T-helper 9 cell (primary cell): Measurements from ENCODE around the gene HOXD10.

ENCODE experiments used
- DNase-seq: peaks from one replicate; pipeline ENCODE4 v3.0.0-alpha.2; 2020

The HOXD10 gene

GRCh38 chr2:176082824-176083751 lies 33.5 kb upstream of the HOXD10 start:
- DNase-seq = no peak

GRCh38 chr2:176083796-176084261 lies 32.7 kb upstream of the HOXD10 start, which contains the start of gene EVX2:
Gene EVX2 (minus strand): TSS chr2:176083962. CDS start chr2:176083776, 186 bp downstream.
- DNase-seq = no peak

- no peak for DNase-seq
Observed at GRCh38 chr2:176084611-176085119, 31.9 kb upstream of the HOXD10 start.

GRCh38 chr2:176085120-176085788 lies 31.3 kb upstream of the HOXD10 start:
- DNase-seq = no peak

- no peak for DNase-seq
Observed at GRCh38 chr2:176085861-176086771, 30.5 kb upstream of the HOXD10 start.

- DNase-seq = no peak
Observed at GRCh38 chr2:176087330-176088047, 29.1 kb upstream of the HOXD10 start.

GRCh38 chr2:176088048-176088936 lies 28.3 kb upstream of the HOXD10 start:
- no peak for DNase-seq

- no peak for DNase-seq
Observed at GRCh38 chr2:176088937-176089842, 27.4 kb upstream of the HOXD10 start.

GRCh38 chr2:176089843-176090395 lies 26.7 kb upstream of the HOXD10 start:
- DNase-seq = no peak

GRCh38 chr2:176090862-176091261 lies 25.7 kb upstream of the HOXD10 start:
- DNase-seq = no peak

- no peak for DNase-seq
Observed at GRCh38 chr2:176091329-176092258, 25.0 kb upstream of the HOXD10 start.

GRCh38 chr2:176092270-176093144 lies 24.1 kb upstream of the HOXD10 start, which contains the start of gene HOXD13:
Gene HOXD13 (plus strand): TSS chr2:176092721. CDS start chr2:176092891, 170 bp downstream.
- no peak for DNase-seq

GRCh38 chr2:176093145-176093897 lies 23.3 kb upstream of the HOXD10 start:
- DNase-seq = no peak

- no peak for DNase-seq
Observed at GRCh38 chr2:176093898-176094249, 22.7 kb upstream of the HOXD10 start.

GRCh38 chr2:176094349-176094748 lies 22.2 kb upstream of the HOXD10 start:
- DNase-seq = no peak

- no peak for DNase-seq
Observed at GRCh38 chr2:176095421-176095820, 21.2 kb upstream of the HOXD10 start.
